Right lobe of liver (tissue), 4 donors: ENCODE results near the gene EPN1.

Experiments
- CTCF ChIP-seq, 4 donors: fragments of 200-600 bp in 3 of 4; fragments of 450-650 bp in 1 of 4; IDR thresholded peaks; one replicate each; pipeline versions ENCODE4 v1.5.1 to v1.8.0; 2016 to 2022; ENCODE audit warnings: antibody characterized with exemption in 4 of 4, mild to moderate bottlenecking in 2 of 4
- POLR2A ChIP-seq: fragments of 450-650 bp; IDR thresholded peaks from one replicate; pipeline ENCODE4 v1.6.1; 2017; ENCODE audit warnings: antibody characterized with exemption, mild to moderate bottlenecking
- donor health status: DM: no; HTN: no; CAD: no.
- donor health status: DM: no; HTN: no; CAD: no.
- donor health status: DM: no; HTN: yes; CAD: no.

DNA sequence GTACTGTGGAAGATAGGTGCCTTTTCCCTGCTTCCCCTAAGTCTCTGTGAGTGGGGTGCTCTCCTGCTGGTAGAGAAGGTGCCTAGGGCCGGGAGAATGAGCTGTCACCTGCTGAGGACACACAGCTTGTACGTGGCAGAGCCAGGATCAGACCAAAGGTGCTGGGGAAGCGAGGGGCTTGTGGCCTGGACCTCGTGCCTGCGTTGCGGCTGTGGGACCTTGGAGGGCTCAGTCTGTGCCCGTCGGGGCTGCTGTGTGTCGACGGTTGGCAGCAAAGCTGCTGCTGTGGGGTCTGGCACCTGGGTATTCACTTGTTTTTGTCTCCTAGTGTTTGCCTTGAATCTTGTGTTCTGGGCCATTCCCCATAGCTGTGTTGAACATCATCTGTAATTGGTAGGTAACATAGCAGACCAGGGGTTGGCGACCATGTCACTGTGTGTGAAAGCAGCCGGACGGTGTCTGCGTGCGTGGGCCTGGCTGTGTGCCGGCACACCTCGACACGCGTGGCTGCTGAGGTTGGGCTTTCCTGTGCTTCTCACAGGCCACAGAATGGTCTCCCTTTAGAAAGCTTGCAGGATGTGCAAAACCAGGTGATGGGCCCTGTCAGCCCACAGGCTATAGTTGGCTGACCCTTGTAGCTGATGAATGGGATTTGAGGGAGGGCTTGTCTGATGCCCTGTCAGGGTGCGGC, 11.0 kb upstream of the EPN1 start:
- TF ChIP-seq POLR2A (no peak), CTCF (IDR thresholded peaks at IDR 0.05) (no peak)
